MM.1S (cell line): Measurements from ENCODE around the gene FCN3.

Experiments used
- CTCF ChIP-seq: fragments of 300-600 bp; sonication (generic); IDR thresholded peaks from 2 replicates; pipeline ENCODE4 v1.5.1; 2016; ENCODE audit warnings: antibody characterized with exemption, low read length, mixed read lengths
- EZH2 ChIP-seq: fragments of 300-600 bp; sonication (generic); optimal IDR thresholded peaks from 2 replicates; pipeline ENCODE3; 2017; ENCODE audit warnings: low read depth, mild to moderate bottlenecking, antibody characterized with exemption, low read length, mixed read lengths

DNA sequence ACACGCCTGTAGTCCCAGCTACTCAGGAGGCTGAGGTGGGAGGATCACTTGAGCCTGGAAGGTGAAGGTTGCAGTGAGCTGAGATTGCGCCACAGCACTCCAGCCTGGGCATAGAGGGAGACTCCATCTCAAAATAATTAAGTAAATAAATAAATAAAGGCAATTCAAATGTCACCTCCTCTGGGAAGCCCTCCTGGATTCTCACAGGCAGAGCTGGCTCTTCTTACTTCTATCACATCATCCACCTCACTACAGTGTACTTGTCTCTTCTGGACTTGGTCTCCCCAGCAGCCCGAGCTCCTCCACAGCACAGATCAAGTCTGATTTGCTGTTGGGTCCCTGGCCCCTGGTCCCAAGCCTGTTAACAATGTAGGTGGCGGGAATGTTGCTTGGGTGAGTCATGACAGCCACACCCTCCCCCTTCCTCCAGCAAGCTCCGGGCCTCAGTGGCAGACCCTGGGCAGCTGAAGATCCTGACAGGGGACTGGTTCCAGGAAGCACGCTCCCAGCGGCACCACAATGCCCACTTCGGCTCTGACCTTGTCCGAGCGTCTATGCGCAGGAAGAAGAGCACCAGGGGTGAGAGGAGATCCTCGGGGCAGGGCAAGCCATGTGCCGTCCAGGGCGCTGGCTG is 27.5 kb downstream of the FCN3 start:
- TF ChIP-seq CTCF, result no peak
- no peak for TF ChIP-seq EZH2
